HG02623 (cell line): ENCODE results near the gene CPNE4.
"Not testable (repeated sequence)": the region's sequence is repeated elsewhere in the genome, so short reads cannot be mapped to it uniquely, and the experiment has no call there.

Experiments used
- ATAC-seq: cut with Tn5 transposase; IDR thresholded peaks from one replicate; pipeline ENCODE4 v1.9.1; 2021; ENCODE audit warnings: moderate library complexity; ENCODE audit not compliant: unreplicated experiment

Gene CPNE4

DNA sequence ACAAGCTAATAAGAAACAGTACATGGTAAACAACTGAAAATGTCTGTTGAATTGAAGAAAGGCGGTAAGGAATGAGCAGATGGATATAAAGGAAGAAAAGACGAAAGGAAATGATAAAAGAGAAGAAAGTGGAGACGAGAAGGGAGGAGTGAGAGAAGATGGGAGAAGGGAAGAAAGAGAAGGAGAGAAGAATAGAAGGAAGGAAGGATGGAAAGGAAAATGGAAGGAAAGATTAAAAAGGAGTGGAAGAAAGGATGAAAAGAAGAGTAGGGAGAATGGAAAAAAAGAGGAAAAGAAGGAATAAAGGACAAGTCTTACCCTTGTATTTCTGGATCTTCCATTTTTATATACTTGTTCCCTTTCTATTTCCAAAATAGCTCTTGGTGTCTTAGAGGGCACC is 17.7 kb downstream of the CPNE4 start:
- ATAC-seq: no peak

DNA sequence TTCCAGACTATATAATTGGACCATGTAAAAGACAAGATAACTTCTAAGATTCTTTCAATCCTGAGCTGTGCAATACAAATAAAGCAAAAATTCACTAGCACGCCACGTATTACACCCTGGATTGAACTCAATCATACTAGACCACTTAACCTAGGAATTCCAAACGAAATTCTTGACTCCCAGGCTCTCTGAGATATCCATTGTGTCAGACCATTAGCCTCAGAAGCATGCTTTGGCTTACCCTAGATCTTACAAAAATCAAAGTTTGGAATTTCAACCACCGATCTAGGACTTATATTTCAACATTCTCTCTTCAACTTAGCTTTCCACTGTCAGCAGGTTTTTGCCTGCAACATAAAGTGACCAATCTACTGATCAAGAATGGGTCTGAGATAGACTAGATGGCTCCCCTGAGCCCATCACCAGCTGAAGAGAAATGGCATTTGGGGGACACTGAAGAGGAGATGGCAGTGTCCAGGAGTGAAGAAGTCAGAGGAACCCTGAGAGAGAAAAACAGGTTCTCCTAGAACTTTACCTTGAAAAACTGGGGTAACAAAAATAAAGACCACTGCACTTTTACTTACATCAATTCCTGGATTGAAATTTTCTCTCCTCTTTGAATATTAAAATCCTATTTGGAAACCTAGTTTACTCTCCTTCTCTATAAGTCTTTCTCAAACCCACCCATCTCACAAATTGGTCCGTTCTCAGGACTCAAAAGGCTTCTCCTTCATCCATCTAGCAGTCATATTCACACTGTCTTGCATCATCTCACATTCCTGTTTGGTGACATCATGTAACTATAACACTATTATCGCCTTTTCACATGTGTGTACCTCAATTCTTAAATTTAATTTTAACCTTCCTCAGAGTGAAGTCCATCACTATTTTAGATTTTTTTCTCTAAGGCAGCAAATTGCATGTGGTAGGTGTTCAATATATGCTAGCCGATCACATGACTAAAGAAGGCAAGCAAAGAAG is 18.5 kb downstream of the CPNE4 start:
- ATAC-seq: no peak

DNA sequence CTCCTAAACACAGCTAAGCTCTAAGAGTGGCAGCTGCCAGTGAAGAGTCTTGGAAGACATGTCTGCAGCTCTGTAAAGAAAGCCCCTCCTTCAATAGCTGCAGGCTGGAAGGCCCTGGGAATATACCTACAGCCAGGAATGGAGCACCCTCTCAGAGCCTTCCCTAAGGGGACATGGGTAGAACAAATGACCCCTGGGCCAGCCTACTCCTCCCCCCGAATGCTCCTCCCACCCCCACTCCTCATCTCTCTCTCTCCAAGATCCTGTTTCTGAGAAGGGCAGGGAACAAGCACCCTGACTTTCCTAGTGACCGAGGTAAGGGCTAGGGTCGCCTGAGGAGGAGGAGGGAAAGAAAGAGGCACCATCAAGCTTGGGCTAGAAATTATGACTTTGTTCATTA is 20.7 kb downstream of the CPNE4 start:
- ATAC-seq: no peak

DNA sequence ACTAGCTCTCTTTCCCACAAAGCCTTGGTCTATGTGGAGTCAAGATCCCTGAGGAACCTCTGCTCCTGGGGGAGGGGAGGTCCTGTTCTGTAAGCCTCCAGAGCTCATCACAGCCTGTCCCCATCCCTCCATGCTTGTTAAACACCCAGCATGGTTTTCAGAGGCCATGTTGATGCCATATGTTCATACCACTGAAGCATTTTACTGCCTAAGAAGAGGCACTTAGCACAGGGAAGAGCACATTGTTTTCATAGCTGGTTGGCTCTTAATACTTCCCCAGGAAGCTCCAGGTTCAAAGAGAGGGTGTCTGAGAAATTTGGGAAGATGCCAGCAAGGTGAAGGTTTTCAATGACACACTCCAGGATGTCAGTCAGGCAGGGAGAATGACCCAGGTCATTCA is 25.6 kb downstream of the CPNE4 start:
- no peak for ATAC-seq

DNA sequence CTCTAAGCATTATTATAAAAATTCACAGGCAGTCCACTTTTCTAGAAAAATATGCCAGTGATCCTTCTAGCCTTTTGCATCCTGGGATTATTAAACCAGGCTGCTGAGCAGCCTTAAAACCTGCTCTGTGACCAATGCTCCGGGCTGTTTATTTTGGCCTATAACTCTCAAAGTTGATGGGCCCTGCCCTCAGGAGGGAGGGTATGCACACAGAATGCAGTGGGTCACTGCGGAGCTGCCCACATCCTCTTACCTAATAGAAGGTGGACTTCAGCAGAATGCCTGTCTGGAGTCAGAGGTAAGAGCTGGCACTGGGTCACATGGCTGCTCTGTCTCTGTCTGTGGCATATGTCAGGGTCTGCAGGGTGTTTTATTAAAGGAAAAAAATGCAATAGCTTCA is 26.0 kb downstream of the CPNE4 start:
- no peak for ATAC-seq

DNA sequence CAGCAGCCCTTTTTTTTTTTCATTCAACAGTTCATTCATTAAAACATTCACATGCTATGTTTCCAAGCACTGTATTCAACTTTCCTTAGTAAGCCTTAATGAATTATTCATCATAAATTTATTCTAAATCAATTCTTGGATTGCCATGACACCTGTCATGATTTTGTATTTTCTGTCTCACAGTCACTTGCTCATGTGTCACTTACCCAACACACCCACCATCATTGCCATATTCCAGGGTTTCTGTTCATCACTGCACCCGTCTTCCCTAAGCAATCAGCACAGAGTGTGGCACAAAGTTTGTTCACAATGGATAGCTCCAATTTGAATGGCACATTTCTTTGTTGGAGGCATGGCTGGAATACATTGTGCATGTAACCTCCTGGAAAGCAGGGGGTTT is 27.2 kb downstream of the CPNE4 start:
- ATAC-seq: no peak

DNA sequence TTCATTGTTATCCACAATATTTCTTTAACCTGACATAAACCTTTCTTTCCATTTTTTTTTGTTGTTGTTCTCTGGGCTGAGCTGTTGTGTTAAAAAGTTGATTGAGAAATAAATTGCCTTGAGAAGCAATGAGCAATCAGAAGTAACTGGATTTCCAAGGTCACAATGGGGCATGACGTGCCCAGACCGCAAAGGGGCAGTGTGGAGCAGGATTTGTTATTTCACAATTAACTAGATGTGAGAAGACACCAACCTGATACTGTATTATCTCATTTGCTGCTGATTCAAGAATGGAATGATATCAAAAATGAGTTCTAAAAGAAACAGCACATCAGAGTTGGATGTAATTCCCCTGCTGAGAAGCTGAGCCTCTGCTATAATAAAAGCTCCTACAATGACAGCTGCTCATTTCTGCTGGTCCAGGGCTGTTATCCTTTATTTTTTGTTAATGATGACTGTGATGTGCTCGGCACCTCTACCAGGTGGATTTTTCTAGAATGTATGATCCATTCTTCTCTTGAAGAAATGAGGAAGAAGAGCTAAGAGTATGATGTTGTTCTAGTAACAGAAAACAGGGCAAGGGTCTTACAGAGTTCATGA is 28.1 kb downstream of the CPNE4 start:
- ATAC-seq: no peak

DNA sequence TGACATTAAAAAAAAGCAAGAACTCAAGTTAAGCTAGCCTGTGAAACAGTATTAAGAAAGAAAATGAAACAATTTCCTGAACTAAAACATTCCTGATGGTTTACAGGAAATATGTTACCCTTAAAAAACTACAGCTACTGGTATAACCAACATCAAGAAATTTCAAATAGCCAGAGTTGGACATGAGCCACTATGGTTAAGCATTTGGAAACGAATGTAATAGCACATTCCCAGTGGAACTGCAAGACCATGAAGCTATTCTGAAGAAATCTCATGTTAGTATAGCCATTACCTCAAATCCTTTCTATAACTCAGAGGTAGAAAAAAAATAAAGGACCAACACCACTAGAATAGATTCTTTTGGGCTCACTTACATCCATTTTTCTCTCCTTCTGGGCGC is 30.2 kb downstream of the CPNE4 start:
- ATAC-seq: no peak

DNA sequence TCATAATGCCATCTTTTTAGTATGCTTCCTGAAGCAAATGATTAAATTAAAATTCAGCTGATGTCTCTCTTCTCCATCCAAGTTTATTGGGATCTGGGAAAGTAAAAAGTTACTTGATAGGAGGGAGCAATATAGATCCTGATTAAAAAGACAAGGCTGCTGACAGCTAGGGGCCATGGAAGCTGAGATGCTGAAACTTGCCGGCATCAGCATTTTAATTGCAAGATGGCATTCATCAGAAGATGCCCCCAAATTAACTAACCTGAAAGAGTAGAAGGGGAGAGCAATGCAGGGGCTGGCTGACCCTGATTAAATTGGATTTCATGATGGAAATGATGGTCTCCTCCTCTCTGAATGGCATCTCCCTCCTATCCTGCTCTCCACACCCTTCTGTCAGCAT is 31.1 kb downstream of the CPNE4 start:
- ATAC-seq: no peak

DNA sequence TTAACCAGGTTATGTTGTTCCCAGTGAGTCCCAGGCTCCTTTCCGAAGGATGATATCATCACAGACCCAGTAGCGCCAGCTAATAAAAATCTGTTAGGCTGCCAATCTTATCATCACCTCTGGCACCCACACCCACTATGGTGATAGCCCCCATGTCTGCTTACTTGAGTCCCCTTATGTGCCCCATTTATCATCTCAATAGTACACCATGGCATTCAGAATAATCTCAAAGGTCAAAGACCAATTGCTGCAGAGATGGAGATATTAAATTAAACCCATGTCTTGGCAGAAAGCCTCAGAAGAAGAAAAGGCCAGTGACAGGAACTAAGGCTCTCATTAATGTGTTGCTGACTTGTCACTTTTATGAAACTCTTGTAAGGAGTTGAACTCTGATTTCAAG is 32.8 kb downstream of the CPNE4 start:
- no peak for ATAC-seq

DNA sequence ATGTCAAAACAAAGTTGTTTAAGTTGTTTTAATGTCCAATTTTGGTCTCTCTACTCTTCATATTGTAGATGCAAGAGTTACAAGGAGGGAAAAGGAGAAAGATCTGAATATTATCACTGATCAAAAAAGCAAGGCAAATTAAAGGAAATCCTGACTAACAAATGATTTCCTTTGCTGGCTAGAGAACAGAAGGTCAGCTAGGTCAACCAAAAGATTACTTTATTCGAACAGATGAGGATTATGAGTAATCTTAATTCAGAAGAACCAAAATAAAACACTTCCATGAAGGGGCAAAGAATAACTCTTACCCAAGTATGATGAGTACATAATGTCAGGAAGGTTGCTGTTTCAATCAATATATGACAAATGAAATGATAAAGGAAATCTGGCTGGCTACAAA is 33.8 kb downstream of the CPNE4 start:
- ATAC-seq: no peak

DNA sequence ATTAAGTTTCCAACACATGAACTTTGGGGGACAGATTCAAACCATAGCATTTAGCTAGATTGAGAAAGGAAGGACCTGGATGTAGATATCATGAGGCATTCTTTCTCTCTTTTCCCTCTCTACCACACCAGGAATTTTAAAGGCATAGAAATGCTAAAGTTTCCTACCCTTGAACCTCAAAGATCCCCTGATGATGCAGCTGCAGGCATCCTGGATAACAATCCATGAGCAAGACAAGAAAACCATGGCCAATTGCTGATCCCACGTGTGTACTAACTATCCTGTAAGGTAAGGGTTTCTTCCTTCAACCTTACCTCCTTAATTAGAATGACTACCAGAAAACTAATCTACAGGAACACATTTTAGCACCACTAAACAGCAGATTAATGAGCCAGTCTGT is 36.8 kb downstream of the CPNE4 start:
- ATAC-seq: no peak

DNA sequence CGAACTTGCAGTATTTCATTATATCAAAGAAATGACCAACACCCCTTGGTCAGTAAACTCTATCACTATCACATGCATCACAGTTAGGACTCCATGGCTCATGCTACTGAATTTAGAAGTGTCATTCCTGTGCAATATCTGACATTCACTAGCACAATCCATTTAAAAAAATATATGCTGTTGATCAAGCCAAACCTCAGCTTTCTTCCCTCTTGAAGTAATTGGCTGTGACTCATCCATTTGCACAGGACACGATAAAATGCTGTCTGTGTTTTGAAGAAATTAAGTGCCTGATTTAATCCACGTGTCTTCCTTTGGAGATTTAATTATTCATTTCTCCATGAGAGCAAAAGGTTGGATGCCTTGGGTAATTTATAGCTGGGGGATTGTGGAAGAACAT is 38.9 kb downstream of the CPNE4 start:
- ATAC-seq: no peak

DNA sequence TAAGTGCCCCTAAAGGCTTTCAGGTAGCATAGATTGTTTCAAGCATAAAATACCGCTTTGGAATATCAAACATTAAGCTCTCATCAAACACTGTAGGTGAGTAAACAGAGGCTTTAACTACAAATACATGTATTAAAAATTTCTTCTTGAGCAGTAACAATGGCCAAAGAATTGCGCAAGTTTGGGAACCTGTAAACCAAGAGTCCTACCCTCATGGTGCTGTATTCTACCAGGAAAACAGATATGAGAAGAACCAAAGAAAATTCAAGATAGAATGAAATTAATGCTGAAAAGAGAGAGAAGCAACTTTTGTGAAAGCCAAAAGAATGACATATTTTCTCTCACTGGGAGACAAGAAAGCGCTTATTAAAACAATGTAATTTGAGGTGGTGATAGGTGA is 45.5 kb downstream of the CPNE4 start:
- ATAC-seq: no peak

DNA sequence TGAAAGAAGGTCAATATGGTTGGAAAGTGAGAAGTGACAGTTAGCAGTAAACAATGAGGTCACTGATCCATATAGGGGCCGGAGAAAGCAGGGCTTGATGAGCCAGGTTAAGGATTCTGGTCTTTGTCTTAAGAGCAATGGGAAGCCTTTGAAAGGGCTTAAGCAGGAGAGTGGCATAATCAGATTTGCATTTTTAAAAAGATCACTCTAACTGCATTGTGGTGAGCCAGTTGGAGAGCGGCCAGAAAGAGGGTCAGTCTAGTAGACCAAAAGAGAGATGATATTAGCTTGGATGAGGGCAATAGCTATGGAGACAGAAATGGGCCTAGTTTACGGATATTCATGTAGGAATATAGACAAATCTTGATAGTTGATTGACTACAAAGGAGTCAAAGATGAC is 46.6 kb downstream of the CPNE4 start:
- no peak for ATAC-seq

DNA sequence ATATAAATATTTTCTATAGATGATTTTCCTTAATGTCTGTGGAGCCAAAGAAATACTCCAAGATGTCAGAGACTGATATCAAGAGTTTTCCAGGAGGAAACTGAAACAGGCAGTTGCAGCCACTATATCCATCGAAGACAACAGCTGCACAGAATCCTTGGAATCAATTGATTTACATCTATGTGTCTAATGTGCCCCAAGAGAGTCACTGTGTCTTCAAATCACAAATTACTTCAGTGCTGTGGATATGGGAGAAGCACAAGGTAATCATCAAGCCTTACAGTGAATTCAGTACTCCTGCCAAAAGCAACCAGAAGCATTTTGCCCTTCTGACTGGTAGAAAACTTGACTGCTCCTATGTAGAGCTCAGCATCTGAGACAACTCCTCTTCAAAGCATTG is 51.1 kb downstream of the CPNE4 start:
- ATAC-seq: no peak

DNA sequence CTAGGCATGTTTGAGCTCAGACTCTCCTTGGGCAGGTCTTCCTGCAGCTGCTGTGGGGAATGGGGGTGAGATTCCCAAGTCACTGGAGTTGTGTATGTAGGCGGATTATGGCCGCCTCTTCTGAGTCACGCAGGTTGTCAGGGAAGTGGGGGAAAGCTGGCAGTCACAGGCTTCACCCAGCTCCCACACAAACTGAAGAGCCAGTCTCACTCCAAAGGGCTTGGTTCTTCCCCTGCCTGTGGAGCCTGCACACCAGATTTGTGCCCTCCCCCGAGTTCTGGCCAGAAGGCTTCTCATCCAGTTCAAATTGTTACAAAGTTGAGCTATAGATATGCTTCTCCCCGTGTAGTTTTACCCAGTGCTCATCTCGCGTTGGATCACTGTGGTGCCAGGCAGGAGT is 53.5 kb downstream of the CPNE4 start:
- ATAC-seq: no peak

DNA sequence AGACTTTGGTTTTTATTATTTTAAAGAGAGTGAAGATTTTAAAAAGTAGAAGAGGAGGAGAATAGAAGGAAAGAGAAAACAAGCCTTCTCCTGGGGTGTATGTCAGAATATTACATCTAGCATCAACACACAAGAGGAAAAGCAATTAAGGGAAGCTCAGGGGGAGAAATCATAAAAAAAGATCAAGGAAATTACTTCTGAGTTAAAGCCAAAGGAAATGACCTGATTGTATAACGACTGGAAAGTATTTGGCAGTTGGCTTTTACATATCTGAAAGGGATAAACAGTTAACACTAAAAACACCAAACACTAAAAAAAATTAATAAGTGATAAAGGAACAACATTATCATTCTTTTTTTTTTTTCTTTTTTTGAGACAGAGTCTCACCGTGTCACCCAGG is 58.4 kb downstream of the CPNE4 start:
- no peak for ATAC-seq

DNA sequence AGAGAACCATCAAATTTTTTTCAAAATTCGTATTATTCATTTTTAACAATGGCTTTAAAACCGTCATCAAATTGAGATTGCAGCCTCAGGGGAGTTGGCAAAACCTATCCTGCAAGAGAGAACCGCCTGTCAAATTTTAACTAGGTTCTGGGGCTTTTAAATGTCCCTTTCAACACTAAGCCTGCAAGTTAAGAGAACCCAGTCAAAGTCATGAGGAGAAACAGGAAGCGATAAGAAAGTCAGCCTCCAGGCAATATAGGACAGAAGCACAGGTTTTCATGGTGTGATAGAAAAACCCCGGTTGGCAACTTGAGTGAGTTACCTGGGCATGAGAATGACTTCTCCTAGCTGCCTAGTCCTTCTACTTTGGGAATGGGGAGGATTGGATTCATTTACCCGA is 59.8 kb downstream of the CPNE4 start:
- ATAC-seq: no peak

DNA sequence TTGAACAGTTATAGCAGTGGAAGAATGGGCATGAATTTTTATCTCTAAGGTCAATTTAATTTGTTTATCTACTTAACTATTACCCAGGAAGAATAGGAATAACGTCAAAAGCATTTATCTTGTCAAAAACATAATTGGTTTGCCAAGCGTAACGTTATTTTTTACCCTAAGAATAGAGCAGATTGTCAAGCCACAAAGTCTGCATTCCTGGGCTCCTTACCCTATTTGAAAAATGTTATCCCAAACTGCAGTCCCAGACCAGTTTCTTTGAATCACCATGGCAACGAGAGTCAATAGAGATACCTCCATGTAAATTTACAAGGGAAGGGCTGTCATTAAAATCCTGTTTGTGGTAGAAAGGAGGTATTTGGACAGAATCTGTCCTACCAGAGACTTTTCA is 61.1 kb downstream of the CPNE4 start:
- ATAC-seq: no peak

DNA sequence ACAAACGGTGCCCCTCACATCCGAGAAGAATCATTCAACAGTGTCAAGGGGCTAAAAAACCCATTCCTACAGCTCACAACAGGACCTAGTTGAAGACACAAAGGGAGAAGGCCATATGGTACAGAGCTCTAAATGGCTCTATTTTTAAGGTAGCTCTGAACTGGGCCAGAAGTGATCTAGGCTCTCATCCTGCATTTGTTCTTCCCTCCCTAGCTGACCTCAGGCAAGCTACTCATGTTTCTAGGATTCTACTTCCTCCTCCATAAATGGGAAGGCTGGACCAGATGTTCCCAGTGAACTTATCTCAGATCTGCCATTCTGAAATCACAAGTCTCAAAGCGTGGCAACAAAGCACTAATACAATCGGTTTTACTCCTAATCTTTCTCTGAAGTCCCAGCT is 62.3 kb downstream of the CPNE4 start:
- no peak for ATAC-seq

DNA sequence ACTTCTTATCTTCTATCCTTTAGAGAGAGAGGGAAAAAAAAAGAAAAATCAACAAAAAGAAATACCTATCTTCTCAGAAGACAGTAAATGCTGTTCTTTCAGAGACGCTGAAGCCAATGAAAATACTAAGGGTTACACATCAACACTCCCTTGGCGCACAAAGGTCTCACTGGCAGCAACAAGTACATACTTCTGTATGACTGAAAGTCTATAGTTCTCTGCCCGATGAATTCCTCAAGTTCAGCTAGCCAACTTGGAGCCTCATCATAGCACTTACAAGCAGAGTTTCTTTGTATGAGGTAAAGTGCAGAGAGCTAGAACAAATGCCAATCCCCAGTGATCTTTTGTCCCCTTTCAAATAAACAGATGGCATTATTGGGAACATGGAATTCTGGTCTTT is 62.7 kb downstream of the CPNE4 start:
- ATAC-seq: no peak

DNA sequence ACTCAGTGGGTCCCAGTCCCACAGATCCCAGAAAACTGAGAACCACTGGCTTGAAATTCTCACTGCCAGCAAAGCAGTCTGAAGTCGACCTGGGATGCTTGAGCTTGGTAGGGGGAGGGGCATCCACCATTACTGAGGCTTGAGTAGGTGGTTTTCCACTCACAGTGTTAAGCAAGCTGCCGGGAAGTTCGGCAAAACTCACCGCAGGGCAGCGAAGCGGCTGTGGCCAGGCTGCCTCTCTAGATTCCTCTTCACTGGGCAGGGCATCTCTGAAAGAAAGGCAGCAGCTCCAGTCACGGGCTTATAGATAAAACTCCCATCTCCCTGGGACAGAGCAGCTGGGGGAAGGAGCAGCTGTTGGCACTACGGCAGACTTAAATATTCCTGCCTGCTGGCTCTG is 71.4 kb downstream of the CPNE4 start:
- ATAC-seq: not testable (repeated sequence)
